22Rv1 (cell line): ENCODE measurements around the gene KIZ.

Experiments used
- H3K27ac ChIP-seq: fragments of 450-650 bp; 2 replicates; pipeline ENCODE4 v1.5.1; 2017
- CTCF ChIP-seq: fragments of 450-650 bp; IDR thresholded peaks from 2 replicates; pipeline ENCODE4 v1.5.1; 2017; ENCODE audit warnings: mild to moderate bottlenecking
- ZFX ChIP-seq: fragments of 450-650 bp; IDR thresholded peaks from 2 replicates; pipeline ENCODE4 v1.6.1; 2017; ENCODE audit warnings: antibody characterized with exemption, borderline replicate concordance

Gene KIZ

DNA sequence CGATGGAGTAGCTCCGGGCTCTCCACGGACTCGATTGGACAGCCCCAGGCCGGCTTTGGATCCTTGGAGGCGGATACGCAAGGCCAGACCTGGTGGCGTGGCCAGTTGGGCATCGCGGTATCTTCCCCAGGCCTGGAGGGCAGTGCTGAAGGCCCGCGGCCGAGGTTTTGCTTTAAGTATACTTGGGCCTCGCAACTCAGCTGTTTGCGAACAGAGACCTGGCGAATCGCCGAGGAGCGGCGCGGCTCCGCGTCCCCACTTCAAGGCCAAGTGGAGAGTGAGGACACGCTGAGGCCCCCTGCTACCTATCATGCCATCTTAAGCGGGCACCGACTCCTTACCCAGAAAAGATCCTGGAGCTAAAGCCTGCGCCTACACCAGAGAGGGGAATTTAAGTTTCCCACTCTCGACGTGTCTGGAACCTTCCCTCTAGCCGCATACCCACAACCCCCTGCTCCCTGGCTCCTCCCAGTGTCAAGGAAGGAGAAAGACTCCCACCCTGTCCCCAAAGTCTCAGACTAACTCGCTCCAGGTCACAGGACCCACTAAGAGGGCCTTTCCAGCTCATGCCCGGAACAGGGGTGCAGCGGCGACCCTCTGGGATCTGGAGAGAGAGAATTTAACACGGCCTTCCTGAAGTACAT lies 23.8 kb upstream of the KIZ start:
- TF ChIP-seq ZFX, result no peak
- TF ChIP-seq CTCF, result no peak
- H3K27ac ChIP-seq, result no peak overlapping the region

- H3K27ac ChIP-seq, result no peak overlapping the region
- TF ChIP-seq ZFX, result no peak
- no peak for TF ChIP-seq CTCF
Observed at GRCh38 chr20:21102603-21103311, 23.1 kb upstream of the KIZ start.

DNA sequence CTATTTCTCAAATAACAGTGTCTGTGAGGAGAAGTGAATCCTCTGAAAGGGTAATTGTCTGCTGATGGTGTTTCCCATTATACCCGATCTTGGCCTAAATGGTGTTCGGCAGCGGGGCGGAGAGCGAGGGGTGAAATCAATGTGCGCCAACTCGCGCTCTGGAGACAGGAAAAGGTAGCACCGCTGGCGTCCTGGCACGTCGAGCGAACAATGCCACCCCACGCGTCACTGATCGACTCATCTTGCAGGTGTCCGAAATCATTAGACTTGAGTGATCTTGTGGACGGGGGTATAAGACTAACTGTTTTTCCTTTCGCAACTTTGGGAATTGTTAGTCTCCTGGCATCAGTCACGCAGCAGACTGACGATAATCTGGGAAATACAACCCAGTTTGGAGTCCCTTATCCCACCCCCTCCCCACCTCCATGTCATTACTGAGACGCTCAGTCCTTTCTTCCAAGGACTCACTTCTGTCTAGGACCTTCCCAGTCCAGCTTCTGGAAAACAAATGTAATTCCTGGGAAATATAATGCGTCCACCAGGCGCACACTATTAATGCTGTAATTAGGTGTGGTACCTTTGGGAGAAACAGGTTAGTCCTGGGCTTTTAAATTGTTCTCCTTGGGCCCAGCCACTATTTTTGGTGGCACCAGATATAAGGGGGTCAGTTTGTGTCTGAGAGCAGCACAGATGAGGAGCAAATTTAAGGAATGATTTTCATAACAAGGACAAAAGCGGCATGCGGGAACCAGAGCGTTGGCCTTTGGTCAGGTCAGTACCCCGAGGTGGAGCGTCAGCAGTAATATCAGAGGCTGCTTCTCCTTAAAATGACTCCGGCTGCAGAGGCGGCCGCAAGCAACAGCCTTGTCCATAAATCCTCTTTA lies 22.1 kb upstream of the KIZ start:
- no peak for TF ChIP-seq CTCF
- TF ChIP-seq ZFX, result no peak

GRCh38 chr20:21104466-21104761 lies 21.5 kb upstream of the KIZ start:
- H3K27ac ChIP-seq, result no peak overlapping the region
- TF ChIP-seq CTCF, result no peak
- no peak for TF ChIP-seq ZFX

More for the DNA sequence above, 22.1 kb upstream of the KIZ start:
- no peak overlapping the region for H3K27ac ChIP-seq

- H3K27ac ChIP-seq, result no peak overlapping the region
- TF ChIP-seq ZFX (no peak), CTCF (no peak)
Observed at GRCh38 chr20:21104921-21105320, 21.0 kb upstream of the KIZ start.

DNA sequence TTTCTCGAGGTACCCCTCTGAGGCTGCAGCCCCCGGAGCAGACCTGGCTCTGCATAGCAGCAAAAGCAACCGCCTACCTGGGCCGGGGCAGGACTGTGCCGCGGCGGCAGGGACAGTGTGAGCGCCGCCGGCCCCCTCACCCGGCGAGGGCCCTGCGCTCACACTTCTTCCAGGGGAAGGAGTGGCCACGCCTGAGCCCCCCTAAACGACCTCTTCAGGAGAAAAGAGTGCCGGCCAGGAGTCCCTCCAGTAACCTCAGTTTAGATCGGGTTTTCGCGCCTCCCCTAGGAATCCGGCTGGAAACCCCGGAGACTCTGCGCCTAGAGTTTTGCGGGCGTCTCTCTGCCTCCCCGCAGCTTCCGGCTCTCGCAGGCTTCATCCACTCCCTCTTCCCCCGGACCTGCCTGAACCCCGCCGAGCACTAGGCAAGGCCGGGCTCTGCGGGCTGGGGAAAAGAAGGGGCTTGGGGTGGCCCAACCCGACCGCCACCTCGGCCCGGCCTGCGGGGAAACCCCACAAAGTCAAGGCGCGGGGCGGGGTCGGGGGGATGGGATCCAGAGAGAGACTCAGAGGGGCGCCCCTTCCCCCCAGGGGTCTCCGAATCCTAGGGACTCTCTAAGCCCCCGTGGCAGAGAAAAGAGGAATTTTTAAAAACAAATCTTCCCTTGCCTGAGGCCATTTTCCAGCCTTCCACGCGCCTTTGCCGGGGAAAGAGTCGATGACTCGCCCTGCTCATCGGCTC lies 20.3 kb upstream of the KIZ start:
- no peak overlapping the region for H3K27ac ChIP-seq
- TF ChIP-seq CTCF (no peak), ZFX (no peak)
